Gastroesophageal sphincter (tissue), 3 donors: ENCODE measurements around the gene JMJD8.

Experiments used
- EP300 ChIP-seq: sonication (generic); formaldehyde crosslinking; IDR thresholded peaks from one replicate; pipeline ENCODE4 v1.6.1; 2017; ENCODE audit warnings: antibody characterized with exemption, mild to moderate bottlenecking
- POLR2AphosphoS5 ChIP-seq: sonication (generic); formaldehyde crosslinking; IDR thresholded peaks from one replicate; pipeline ENCODE4 v1.6.1; 2017; ENCODE audit warnings: antibody characterized with exemption
- TF ChIP-seq, protein P1 (sequence below), 4 experiments: fragments of 200-600 bp in 2 of 4; fragments of 450-650 bp in 2 of 4; sonication (generic) in 1 of 4; IDR thresholded peaks; one replicate each; pipeline ENCODE4 v1.5.1; 2017 to 2019; ENCODE audit warnings: antibody characterized with exemption in 4 of 4, mild to moderate bottlenecking in 2 of 4, moderate library complexity in 2 of 4

DNA sequence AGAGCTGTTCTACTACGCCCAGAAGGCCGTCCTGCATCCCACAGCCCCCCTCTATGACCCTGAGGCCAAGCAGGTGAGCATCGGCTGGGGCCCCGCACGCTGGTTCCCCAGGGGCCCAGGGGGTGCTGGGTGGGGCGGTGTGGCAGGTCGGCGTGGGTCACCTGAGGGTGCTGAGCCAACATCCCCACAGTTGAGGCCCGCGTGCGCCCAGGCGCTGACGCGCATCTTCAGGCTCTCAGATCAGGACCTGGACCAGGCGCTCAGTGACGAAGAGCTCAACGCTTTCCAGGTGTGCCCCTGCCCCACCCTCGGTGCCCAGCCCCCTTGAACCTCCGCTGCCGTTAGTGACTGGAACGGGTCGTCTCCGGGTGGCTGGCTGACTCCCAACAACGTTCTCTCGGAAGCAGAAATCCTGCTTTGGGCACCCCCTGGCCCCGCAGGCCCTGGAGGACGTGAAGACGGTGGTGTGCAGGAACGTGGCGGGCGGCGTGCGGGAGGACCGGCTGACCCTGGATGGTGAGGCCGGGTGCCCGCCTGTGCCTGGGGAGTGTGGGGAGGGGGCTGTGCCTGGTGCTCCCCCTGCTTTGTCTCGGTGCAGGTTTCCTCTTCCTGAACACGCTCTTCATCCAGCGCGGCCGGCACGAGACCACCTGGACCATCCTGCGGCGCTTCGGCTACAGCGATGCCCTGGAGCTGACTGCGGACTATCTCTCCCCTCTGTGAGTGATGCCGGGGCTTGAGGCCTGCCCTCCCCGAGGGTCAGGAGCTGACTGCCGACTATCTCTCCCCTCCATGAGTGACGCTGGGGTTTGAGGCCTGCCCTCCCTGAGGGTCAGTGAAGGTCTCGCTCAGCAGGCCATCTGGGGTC lies 13.4 kb downstream of the JMJD8 start:
- TF ChIP-seq, protein P1, sequence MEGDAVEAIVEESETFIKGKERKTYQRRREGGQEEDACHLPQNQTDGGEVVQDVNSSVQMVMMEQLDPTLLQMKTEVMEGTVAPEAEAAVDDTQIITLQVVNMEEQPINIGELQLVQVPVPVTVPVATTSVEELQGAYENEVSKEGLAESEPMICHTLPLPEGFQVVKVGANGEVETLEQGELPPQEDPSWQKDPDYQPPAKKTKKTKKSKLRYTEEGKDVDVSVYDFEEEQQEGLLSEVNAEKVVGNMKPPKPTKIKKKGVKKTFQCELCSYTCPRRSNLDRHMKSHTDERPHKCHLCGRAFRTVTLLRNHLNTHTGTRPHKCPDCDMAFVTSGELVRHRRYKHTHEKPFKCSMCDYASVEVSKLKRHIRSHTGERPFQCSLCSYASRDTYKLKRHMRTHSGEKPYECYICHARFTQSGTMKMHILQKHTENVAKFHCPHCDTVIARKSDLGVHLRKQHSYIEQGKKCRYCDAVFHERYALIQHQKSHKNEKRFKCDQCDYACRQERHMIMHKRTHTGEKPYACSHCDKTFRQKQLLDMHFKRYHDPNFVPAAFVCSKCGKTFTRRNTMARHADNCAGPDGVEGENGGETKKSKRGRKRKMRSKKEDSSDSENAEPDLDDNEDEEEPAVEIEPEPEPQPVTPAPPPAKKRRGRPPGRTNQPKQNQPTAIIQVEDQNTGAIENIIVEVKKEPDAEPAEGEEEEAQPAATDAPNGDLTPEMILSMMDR (IDR thresholded peaks at IDR 0.05), result no peak
- TF ChIP-seq POLR2AphosphoS5 (no peak), EP300 (no peak)
